ENCODE data around the gene EVA1C.
"Not testable (repeated sequence)": the region's sequence is repeated elsewhere in the genome, so short reads cannot be mapped to it uniquely, and the experiment has no call there.

EVA1C gene

GRCh38 chr21:32424674-32425073, 12.2 kb downstream of the EVA1C start:
- no peak for DNase-seq (ENCODE audit: low spot score)

GRCh38 chr21:32425628-32426027, 13.1 kb downstream of the EVA1C start:
- DNase-seq (ENCODE audit: low spot score) = no peak

- no peak for DNase-seq (ENCODE audit: low spot score)
These were observed 13.6 kb downstream of the EVA1C start for GRCh38 chr21:32426066-32426465.

- DNase-seq (ENCODE audit: low spot score) = no peak
These were observed 14.1 kb downstream of the EVA1C start for GRCh38 chr21:32426592-32427051.

- DNase-seq (ENCODE audit: low spot score) = no peak
These were observed 15.6 kb downstream of the EVA1C start for GRCh38 chr21:32427958-32428623.

- DNase-seq (ENCODE audit: low spot score) = not testable (repeated sequence)
These were observed 20.6 kb downstream of the EVA1C start for GRCh38 chr21:32432982-32433660.

- DNase-seq (ENCODE audit: low spot score) = no peak
These were observed 25.2 kb downstream of the EVA1C start for GRCh38 chr21:32437729-32438128.

GRCh38 chr21:32442566-32443318, 30.2 kb downstream of the EVA1C start:
- DNase-seq (ENCODE audit: low spot score) = no peak

- DNase-seq (ENCODE audit: low spot score) = no peak
These were observed 32.6 kb downstream of the EVA1C start for GRCh38 chr21:32445101-32445500.

GRCh38 chr21:32446440-32446839, 33.9 kb downstream of the EVA1C start:
- DNase-seq (ENCODE audit: low spot score) = not testable (repeated sequence)

GRCh38 chr21:32447224-32447623, 34.7 kb downstream of the EVA1C start:
- no peak for DNase-seq (ENCODE audit: low spot score)

GRCh38 chr21:32448803-32449594, 36.5 kb downstream of the EVA1C start:
- no peak for DNase-seq (ENCODE audit: low spot score)

GRCh38 chr21:32450881-32451701, 38.6 kb downstream of the EVA1C start:
- not testable (repeated sequence) for DNase-seq (ENCODE audit: low spot score)

GRCh38 chr21:32452191-32452590, 39.7 kb downstream of the EVA1C start:
- DNase-seq (ENCODE audit: low spot score) = not testable (repeated sequence)

- DNase-seq (ENCODE audit: low spot score) = no peak
These were observed 40.1 kb downstream of the EVA1C start for GRCh38 chr21:32452641-32453040.

- DNase-seq (ENCODE audit: low spot score) = no peak
These were observed 43.0 kb downstream of the EVA1C start for GRCh38 chr21:32455548-32455947.

- DNase-seq (ENCODE audit: low spot score) = no peak
These were observed 44.0 kb downstream of the EVA1C start for GRCh38 chr21:32456497-32456918.

GRCh38 chr21:32457360-32457840, 44.9 kb downstream of the EVA1C start:
- DNase-seq (ENCODE audit: low spot score) = no peak

- no peak for DNase-seq (ENCODE audit: low spot score)
These were observed 45.5 kb downstream of the EVA1C start for GRCh38 chr21:32457962-32458361.

GRCh38 chr21:32459972-32460371, 47.5 kb downstream of the EVA1C start:
- no peak for DNase-seq (ENCODE audit: low spot score)

GRCh38 chr21:32461503-32461902, 49.0 kb downstream of the EVA1C start:
- no peak for DNase-seq (ENCODE audit: low spot score)
